ENCODE data around the gene KLHDC2.
"Not testable (repeated sequence)": the region's sequence is repeated elsewhere in the genome, so short reads cannot be mapped to it uniquely, and the experiment has no call there.

KLHDC2 gene

GRCh38 chr14:49761839-49762551 lies 6.0 kb upstream of the KLHDC2 start:
- Histone ChIP-seq H3K36me3 (ENCODE audit: control insufficient read depth in 1 of 2, insufficient read depth in 2 of 2, low read length in 2 of 2) (peaks cover 0 to 7% of the 10 kb centered on the region in 2 donors), H3K27me3 (ENCODE audit: low read depth, low read length) (no peaks in the 10 kb centered on the region), H3K27ac (ENCODE audit: low read length) (no peak overlapping the region), H3K4me1 (ENCODE audit: control insufficient read depth in 1 of 2, insufficient read depth in 2 of 2, low read length in 2 of 2) (no peaks in the 10 kb centered on the region), H3K9me3 (ENCODE audit: control insufficient read depth in 1 of 2, low read length in 2 of 2) (no peaks in the 10 kb centered on the region), H3K4me3 (ENCODE audit: low read depth in 1 of 2, low read length in 2 of 2) (no peak overlapping the region)

GRCh38 chr14:49766839-49767238 lies 1.1 kb upstream of the KLHDC2 start:
- Histone ChIP-seq H3K27ac (ENCODE audit: low read length) (peak overlapping the region; percentile 95), H3K4me1 (ENCODE audit: control insufficient read depth in 1 of 2, insufficient read depth in 2 of 2, low read length in 2 of 2) (peaks cover 10 to 22% of the 10 kb centered on the region in 2 donors), H3K36me3 (ENCODE audit: control insufficient read depth in 1 of 2, insufficient read depth in 2 of 2, low read length in 2 of 2) (peaks cover 0 to 10% of the 10 kb centered on the region in 2 donors), H3K4me3 (ENCODE audit: low read depth in 1 of 2, low read length in 2 of 2) (peak overlapping the region; percentile 72 to 92), H3K27me3 (ENCODE audit: low read depth, low read length) (no peaks in the 10 kb centered on the region), H3K9me3 (ENCODE audit: control insufficient read depth in 1 of 2, low read length in 2 of 2) (no peaks in the 10 kb centered on the region)

GRCh38 chr14:49767270-49767570 lies 733 bp upstream of the KLHDC2 start:
- H3K36me3 ChIP-seq (ENCODE audit: control insufficient read depth in 1 of 2, insufficient read depth in 2 of 2, low read length in 2 of 2) = peaks cover 0 to 7% of the 10 kb centered on the region in 2 donors
- no peaks in the 10 kb centered on the region for H3K9me3 ChIP-seq (ENCODE audit: control insufficient read depth in 1 of 2, low read length in 2 of 2)
- H3K27ac ChIP-seq (ENCODE audit: low read length) = peak overlapping the region; percentile 95
- H3K4me1 ChIP-seq (ENCODE audit: control insufficient read depth in 1 of 2, insufficient read depth in 2 of 2, low read length in 2 of 2) = peaks cover 10 to 22% of the 10 kb centered on the region in 2 donors
- peak overlapping the region; percentile 72 to 92 for H3K4me3 ChIP-seq (ENCODE audit: low read depth in 1 of 2, low read length in 2 of 2)
- no peaks in the 10 kb centered on the region for H3K27me3 ChIP-seq (ENCODE audit: low read depth, low read length)

GRCh38 chr14:49768301-49769121 lies 558 bp downstream of the KLHDC2 start:
- peaks cover 10 to 22% of the 10 kb centered on the region in 2 donors for H3K4me1 ChIP-seq (ENCODE audit: control insufficient read depth in 1 of 2, insufficient read depth in 2 of 2, low read length in 2 of 2)
- no peaks in the 10 kb centered on the region for H3K9me3 ChIP-seq (ENCODE audit: control insufficient read depth in 1 of 2, low read length in 2 of 2)
- H3K4me3 ChIP-seq (ENCODE audit: low read depth in 1 of 2, low read length in 2 of 2) = peak overlapping the region; percentile 88 to 92
- peak overlapping the region; percentile 97 for H3K27ac ChIP-seq (ENCODE audit: low read length)
- H3K27me3 ChIP-seq (ENCODE audit: low read depth, low read length) = no peaks in the 10 kb centered on the region
- H3K36me3 ChIP-seq (ENCODE audit: control insufficient read depth in 1 of 2, insufficient read depth in 2 of 2, low read length in 2 of 2) = peaks cover 3 to 5% of the 10 kb centered on the region in 2 donors

- Histone ChIP-seq H3K36me3 (ENCODE audit: control insufficient read depth in 1 of 2, insufficient read depth in 2 of 2, low read length in 2 of 2) (peaks cover 3 to 8% of the 10 kb centered on the region in 2 donors), H3K4me3 (ENCODE audit: low read depth in 1 of 2, low read length in 2 of 2) (peak overlapping the region; percentile 88 to 92), H3K27me3 (ENCODE audit: low read depth, low read length) (no peaks in the 10 kb centered on the region), H3K9me3 (ENCODE audit: control insufficient read depth in 1 of 2, low read length in 2 of 2) (no peaks in the 10 kb centered on the region), H3K27ac (ENCODE audit: low read length) (peak overlapping the region; percentile 97), H3K4me1 (ENCODE audit: control insufficient read depth in 1 of 2, insufficient read depth in 2 of 2, low read length in 2 of 2) (peaks cover 10 to 22% of the 10 kb centered on the region in 2 donors)
Measured at GRCh38 chr14:49769171-49769570, 1.2 kb downstream of the KLHDC2 start.

GRCh38 chr14:49769581-49770211 lies 1.7 kb downstream of the KLHDC2 start:
- peaks cover 10 to 22% of the 10 kb centered on the region in 2 donors for H3K4me1 ChIP-seq (ENCODE audit: control insufficient read depth in 1 of 2, insufficient read depth in 2 of 2, low read length in 2 of 2)
- H3K4me3 ChIP-seq (ENCODE audit: low read depth in 1 of 2, low read length in 2 of 2) = peak overlapping the region; percentile 88 to 92
- no peaks in the 10 kb centered on the region for H3K27me3 ChIP-seq (ENCODE audit: low read depth, low read length)
- peak overlapping the region; percentile 97 for H3K27ac ChIP-seq (ENCODE audit: low read length)
- no peaks in the 10 kb centered on the region for H3K9me3 ChIP-seq (ENCODE audit: control insufficient read depth in 1 of 2, low read length in 2 of 2)
- peaks cover 7 to 14% of the 10 kb centered on the region in 2 donors for H3K36me3 ChIP-seq (ENCODE audit: control insufficient read depth in 1 of 2, insufficient read depth in 2 of 2, low read length in 2 of 2)

GRCh38 chr14:49770212-49770817 lies 2.4 kb downstream of the KLHDC2 start:
- H3K4me3 ChIP-seq (ENCODE audit: low read depth in 1 of 2, low read length in 2 of 2) = peak overlapping the region; percentile 47 to 92
- peak overlapping the region; percentile 61 for H3K27ac ChIP-seq (ENCODE audit: low read length)
- peaks cover 10 to 22% of the 10 kb centered on the region in 2 donors for H3K4me1 ChIP-seq (ENCODE audit: control insufficient read depth in 1 of 2, insufficient read depth in 2 of 2, low read length in 2 of 2)
- H3K36me3 ChIP-seq (ENCODE audit: control insufficient read depth in 1 of 2, insufficient read depth in 2 of 2, low read length in 2 of 2) = peaks cover 13 to 20% of the 10 kb centered on the region in 2 donors
- no peaks in the 10 kb centered on the region for H3K9me3 ChIP-seq (ENCODE audit: control insufficient read depth in 1 of 2, low read length in 2 of 2)
- no peaks in the 10 kb centered on the region for H3K27me3 ChIP-seq (ENCODE audit: low read depth, low read length)

- not testable (repeated sequence) for H3K4me3 ChIP-seq (ENCODE audit: low read depth in 1 of 2, low read length in 2 of 2); H3K27ac ChIP-seq (ENCODE audit: low read length)
Measured at GRCh38 chr14:49771691-49772090, 3.7 kb downstream of the KLHDC2 start.

GRCh38 chr14:49774106-49774505 lies 6.2 kb downstream of the KLHDC2 start:
- Histone ChIP-seq H3K4me1 (ENCODE audit: control insufficient read depth in 1 of 2, insufficient read depth in 2 of 2, low read length in 2 of 2) (peaks cover 8 to 19% of the 10 kb centered on the region in 2 donors), H3K9me3 (ENCODE audit: control insufficient read depth in 1 of 2, low read length in 2 of 2) (no peaks in the 10 kb centered on the region), H3K27me3 (ENCODE audit: low read depth, low read length) (no peaks in the 10 kb centered on the region), H3K27ac (ENCODE audit: low read length) (no peak overlapping the region), H3K4me3 (ENCODE audit: low read depth in 1 of 2, low read length in 2 of 2) (no peak overlapping the region), H3K36me3 (ENCODE audit: control insufficient read depth in 1 of 2, insufficient read depth in 2 of 2, low read length in 2 of 2) (peaks cover 30 to 40% of the 10 kb centered on the region in 2 donors)

More at GRCh38 chr14:49771691-49772090, 3.7 kb downstream of the KLHDC2 start:
- not testable (repeated sequence) for H3K27me3 ChIP-seq (ENCODE audit: low read depth, low read length); H3K9me3 ChIP-seq (ENCODE audit: control insufficient read depth in 1 of 2, low read length in 2 of 2)
- Histone ChIP-seq H3K36me3 (ENCODE audit: control insufficient read depth in 1 of 2, insufficient read depth in 2 of 2, low read length in 2 of 2) (peaks cover 18 to 28% of the 10 kb centered on the region in 2 donors), H3K4me1 (ENCODE audit: control insufficient read depth in 1 of 2, insufficient read depth in 2 of 2, low read length in 2 of 2) (peaks cover 10 to 22% of the 10 kb centered on the region in 2 donors)

- H3K36me3 ChIP-seq (ENCODE audit: control insufficient read depth in 1 of 2, insufficient read depth in 2 of 2, low read length in 2 of 2) = peaks cover 67 to 80% of the 10 kb centered on the region in 2 donors
- no peaks in the 10 kb centered on the region for H3K27me3 ChIP-seq (ENCODE audit: low read depth, low read length)
Measured at GRCh38 chr14:49778421-49778820, 10.5 kb downstream of the KLHDC2 start.

GRCh38 chr14:49781040-49781439 lies 13.1 kb downstream of the KLHDC2 start:
- not testable (repeated sequence) for H3K27ac ChIP-seq (ENCODE audit: low read length); H3K9me3 ChIP-seq (ENCODE audit: control insufficient read depth in 1 of 2, low read length in 2 of 2); H3K27me3 ChIP-seq (ENCODE audit: low read depth, low read length); H3K4me1 ChIP-seq (ENCODE audit: control insufficient read depth in 1 of 2, insufficient read depth in 2 of 2, low read length in 2 of 2); H3K4me3 ChIP-seq (ENCODE audit: low read depth in 1 of 2, low read length in 2 of 2)
- H3K36me3 ChIP-seq (ENCODE audit: control insufficient read depth in 1 of 2, insufficient read depth in 2 of 2, low read length in 2 of 2) = peaks cover 72 to 81% of the 10 kb centered on the region in 2 donors

More at GRCh38 chr14:49778421-49778820, 10.5 kb downstream of the KLHDC2 start:
- no peak overlapping the region for H3K4me3 ChIP-seq (ENCODE audit: low read depth in 1 of 2, low read length in 2 of 2)
- no peaks in the 10 kb centered on the region for H3K9me3 ChIP-seq (ENCODE audit: control insufficient read depth in 1 of 2, low read length in 2 of 2)
- no peaks in the 10 kb centered on the region for H3K4me1 ChIP-seq (ENCODE audit: control insufficient read depth in 1 of 2, insufficient read depth in 2 of 2, low read length in 2 of 2)
- H3K27ac ChIP-seq (ENCODE audit: low read length) = no peak overlapping the region
